Heart left ventricle (tissue), 16 donors: Measurements from ENCODE around the gene C1orf74. TPM values are rescaled to one million over a fixed set of nuclear protein-coding genes. Genes with fewer than 3 reads are reported as not detected.

Experiments
- ATAC-seq, 4 donors: fragments of 200-7000 bp; cut with Tn5 transposase; one replicate each; pipeline ENCODE4 v1.9.1; 2020 to 2022; ENCODE audit warnings: moderate library complexity in 4 of 4, mild to moderate bottlenecking in 3 of 4, moderate number of reproducible peaks in 1 of 4
- DNase-seq, 5 donors: peaks; one replicate each; pipeline ENCODE4 v3.0.0-alpha.2; 2020
- H3K27ac ChIP-seq, 12 donors: fragments of 200-600 bp; sonication (generic) in 4 of 12; one replicate each; pipeline versions ENCODE4 v1.5.0 to v1.8.0; 2016 to 2022; ENCODE audit warnings: mild to moderate bottlenecking in 2 of 12
- H3K27me3 ChIP-seq, 9 donors: fragments of 200-600 bp; sonication (generic) in 2 of 9; one replicate each; pipeline versions ENCODE4 v1.5.1 to v1.8.0; 2016 to 2022; ENCODE audit warnings: mild to moderate bottlenecking in 3 of 9
- H3K36me3 ChIP-seq, 9 donors: fragments of 200-600 bp; sonication (generic) in 2 of 9; one replicate each; pipeline versions ENCODE4 v1.5.0 to v1.8.0; 2018 to 2022; ENCODE audit warnings: mild to moderate bottlenecking in 2 of 9
- H3K4me1 ChIP-seq, 12 donors: fragments of 200-600 bp; sonication (generic) in 4 of 12; one replicate each; pipeline versions ENCODE4 v1.5.0 to v1.8.0; 2016 to 2022; ENCODE audit warnings: mild to moderate bottlenecking in 3 of 12
- H3K4me3 ChIP-seq, 12 donors: fragments of 200-600 bp; sonication (generic) in 4 of 12; one replicate each; pipeline versions ENCODE4 v1.5.0 to v1.8.0; 2017 to 2022; ENCODE audit warnings: mild to moderate bottlenecking in 9 of 12, moderate library complexity in 4 of 12
- H3K9me3 ChIP-seq, 12 donors: fragments of 200-600 bp; sonication (generic) in 4 of 12; one replicate each; pipeline versions ENCODE4 v1.5.0 to v1.8.0; 2016 to 2022; ENCODE audit warnings: mild to moderate bottlenecking in 1 of 12
- CTCF ChIP-seq, 12 donors: fragments of 200-600 bp; sonication (generic) in 4 of 12; IDR thresholded peaks; one replicate each; pipeline versions ENCODE4 v1.5.0 to v1.8.0; 2018 to 2022; ENCODE audit warnings: antibody characterized with exemption in 12 of 12, mild to moderate bottlenecking in 5 of 12
- POLR2A ChIP-seq, 2 donors: fragments of 450-650 bp; IDR thresholded peaks; one replicate each; pipeline ENCODE4 v1.6.1; 2017; ENCODE audit warnings: antibody characterized with exemption in 2 of 2, mild to moderate bottlenecking in 2 of 2, moderate library complexity in 2 of 2
- WGBS, 4 donors: extraction: QIAGEN DNeasy Blood & Tissue Kit in 2 of 4; methylation state at CpG; one replicate each; pipeline versions ENCODE4 v1.1.5 to v1.1.7; 2013 to 2018; 5-methylcytosine and 5-hydroxymethylcytosine counted together
- intact Hi-C, 10 donors: fragments of 100-400 bp; cut with DNase I; formaldehyde crosslinking; loops; one replicate each; pipeline versions ENCODE4 v1.11.1 to v1.14.2; 2022
- polyA plus RNA-seq, 2 donors: library from polyadenylated mRNA; stranded (reverse); fragments of 200-250 nt; gene quantifications; one replicate each; pipeline ENCODE4 v1.2.3, GENCODE V29; 2013
- total RNA-seq, 9 donors: library from RNA; depleted of rRNA in 2 of 9; stranded (reverse); fragments of >200 nt in 2 of 9; fragmentation: NEBNext Ultra II Directional in 3 of 9; extraction: Animal tissue kit (Norgen Biotek cat#: 25700) in 3 of 9; gene quantifications; one replicate each; pipeline versions ENCODE4 v1.1.0 to v1.2.4, GENCODE V29; 2016 to 2023
- donor health status: ischemic (EF 13 %, LVEDD 7.1; RV severe dilation, severe dysfunction).
- donor health status: healthy with polysubstance abuse.
- donor health status: DM: no; HTN: yes; CAD: no.
- donor health status: DM: no; HTN: no; CAD: no.
- donor health status: ischemic (EF 25% LVEDD 6.9; RV normal size, moderate dysfunction).
- donor health status: ischemic (EF 25% LVEDD 5.7; RV mildly dilated, moderate dysfunction).
- donor health status: healthy.
- donor health status: DM: yes; HTN: yes; CAD: no.
- donor health status: ischemic (EF 35%, LVEDD 5.7; RV mildly dilated, moderate dysfunction).
- donor health status: nonischemic (EF 11% LVEDD 7.7; RV severe dilation, severe dysfunction).
- donor health status: DM: yes; HTN: yes; CAD: no.
- donor health status: PGD.
- donor health status: ischemic (EF 29% LVEDD 5.4; RV normal size, mild dysfunction).
- donor health status: nonischemic (EF 23%, LVEDD 6.1; RV moderate dilation, normal function).

The C1orf74 gene
- total and polyA plus RNA-seq, 11 donors, result 1.1 to 2.6 (median 2.2) TPM

- Histone ChIP-seq H3K27me3 (no peaks in the 10 kb centered on the region), H3K4me1 (no peaks in the 10 kb centered on the region), H3K9me3 (no peaks in the 10 kb centered on the region), H3K4me3 (no peak overlapping the region), H3K36me3 (no peaks in the 10 kb centered on the region), H3K27ac (no peak overlapping the region)
- TF ChIP-seq POLR2A (IDR thresholded peaks at IDR 0.05), result no peak
- no peak for TF ChIP-seq CTCF (IDR thresholded peaks at IDR 0.05)
- WGBS, 4 donors, result 86 to 91% (median 87%) methylated on average over 4 of the region's 4 CpGs
- DNase-seq (no peak), ATAC-seq (no peak)
- intact Hi-C loops, result loop anchor here in 1 of 10 donors (10.0 kb wide), 1 partner anchor 239 kb away; no protein-coding TSS in a partner anchor
Measured at GRCh38 chr1:209813902-209814301, 29.5 kb upstream of the C1orf74 start.

- ATAC-seq, result no peak
- Histone ChIP-seq H3K4me1 (peaks cover 0 to 26% (median 9%) of the 10 kb centered on the region in 12 donors), H3K27ac (no peak overlapping the region), H3K36me3 (no peaks in the 10 kb centered on the region), H3K9me3 (no peaks in the 10 kb centered on the region), H3K4me3 (no peak overlapping the region), H3K27me3 (no peaks in the 10 kb centered on the region)
- intact Hi-C loops, result loop anchor here in 1 of 10 donors (10.0 kb wide), 1 partner anchor 236 kb away; no protein-coding TSS in a partner anchor
- TF ChIP-seq CTCF (IDR thresholded peaks at IDR 0.05) (no peak), POLR2A (IDR thresholded peaks at IDR 0.05) (no peak)
- no peak for DNase-seq
- 75 to 90% (median 84%) methylated on average over 5 of the region's 5 CpGs for WGBS, 4 donors
Measured at GRCh38 chr1:209810783-209811182, 26.4 kb upstream of the C1orf74 start.

- H3K36me3 ChIP-seq, result no peaks in the 10 kb centered on the region
- intact Hi-C loops, result loop anchor here in 1 of 10 donors (10.0 kb wide), 1 partner anchor 235 kb away; no protein-coding TSS in a partner anchor
Measured at GRCh38 chr1:209809611-209810010, 25.3 kb upstream of the C1orf74 start.

GRCh38 chr1:209808059-209808581 is 23.8 kb upstream of the C1orf74 start:
- no peaks in the 10 kb centered on the region for H3K27me3 ChIP-seq
- ATAC-seq (peak; percentile 91 to 95 (median 92)), DNase-seq (peak; percentile 71 to 89 (median 77))
- H3K4me1 ChIP-seq, result peaks cover 0 to 28% (median 9%) of the 10 kb centered on the region in 12 donors
- peak overlapping the region in 9 of 12 donors; percentile 34 to 80 (median 63) for H3K27ac ChIP-seq
- TF ChIP-seq CTCF (IDR thresholded peaks at IDR 0.05) (no peak), POLR2A (IDR thresholded peaks at IDR 0.05) (no peak)
- H3K4me3 ChIP-seq, result no peak overlapping the region
- no peaks in the 10 kb centered on the region for H3K36me3 ChIP-seq
- no peaks in the 10 kb centered on the region for H3K9me3 ChIP-seq
- intact Hi-C loops, result no loop called here

More at GRCh38 chr1:209809611-209810010, 25.3 kb upstream of the C1orf74 start:
- H3K4me3 ChIP-seq, result no peak overlapping the region
- DNase-seq, result no peak
- no peak overlapping the region for H3K27ac ChIP-seq
- TF ChIP-seq POLR2A (IDR thresholded peaks at IDR 0.05) (no peak), CTCF (IDR thresholded peaks at IDR 0.05) (no peak)
- H3K9me3 ChIP-seq, result no peaks in the 10 kb centered on the region
- H3K4me1 ChIP-seq, result peaks cover 0 to 28% (median 9%) of the 10 kb centered on the region in 12 donors
- ATAC-seq, result no peak
- H3K27me3 ChIP-seq, result no peaks in the 10 kb centered on the region
- 91 to 95% (median 93%) methylated on average over 4 of the region's 4 CpGs for WGBS, 4 donors
